ENCODE measurements around the gene RAP1GAP. TPM values are rescaled to one million over a fixed set of nuclear protein-coding genes. Genes with fewer than 3 reads are reported as not detected.

RAP1GAP gene
- total and polyA plus RNA-seq, 4 donors = 8.6 to 23.1 (median 11.3) TPM

GRCh38 chr1:21610989-21611785 is 58.0 kb downstream of the RAP1GAP start:
- Histone ChIP-seq H3K4me3 (ENCODE audit: low read depth in 1 of 3, low read length in 3 of 3) (no peak overlapping the region), H3K36me3 (ENCODE audit: control insufficient read depth in 4 of 4, insufficient read depth in 3 of 4, low read depth in 1 of 4, low read length in 3 of 4) (peaks cover 0 to 7% (median 3%) of the 10 kb centered on the region in 4 donors), H3K9ac (ENCODE audit: low read depth in 1 of 2, low read length in 2 of 2) (no peak overlapping the region), H3K4me1 (ENCODE audit: control insufficient read depth in 4 of 4, insufficient read depth in 4 of 4, low read length in 3 of 4) (no peaks in the 10 kb centered on the region), H3K27me3 (ENCODE audit: control insufficient read depth in 4 of 4, insufficient read depth in 4 of 4, low read length in 3 of 4) (no peaks in the 10 kb centered on the region), H3K9me3 (ENCODE audit: control insufficient read depth in 4 of 4, low read length in 3 of 4) (no peaks in the 10 kb centered on the region), H3K27ac (ENCODE audit: low read depth in 1 of 2, low read length in 2 of 2) (no peak overlapping the region)
- 94% methylated on average over 21 of the region's 21 CpGs for WGBS
- no peak for DNase-seq (ENCODE audit: low spot score)
- TF ChIP-seq REST (IDR thresholded peaks at IDR 0.05) = no peak
- TF ChIP-seq JUND (IDR thresholded peaks at IDR 0.05) = no peak
- TF ChIP-seq YY1 (IDR thresholded peaks at IDR 0.05) = no peak
- TF ChIP-seq CTCF (IDR thresholded peaks at IDR 0.05; ENCODE audit: low read depth, low read length, missing input control) = no peak
- TF ChIP-seq RAD21 (IDR thresholded peaks at IDR 0.05) = no peak
- no peak for TF ChIP-seq FOXA2 (IDR thresholded peaks at IDR 0.05)
- TF ChIP-seq ZBTB33 (IDR thresholded peaks at IDR 0.05) = no peak
- TF ChIP-seq GABPA (IDR thresholded peaks at IDR 0.05 in 1 of 2, conservative IDR thresholded peaks at IDR 0.05 in 1 of 2) = no peak
- TF ChIP-seq FOXA1 (IDR thresholded peaks at IDR 0.05) = no peak
- TF ChIP-seq ATF3 (IDR thresholded peaks at IDR 0.05) = no peak
- no peak for TF ChIP-seq SP1 (IDR thresholded peaks at IDR 0.05)
- TF ChIP-seq HNF4G (IDR thresholded peaks at IDR 0.05) = no peak
- TF ChIP-seq TAF1 (conservative IDR thresholded peaks at IDR 0.05) = no peak
- TF ChIP-seq EGR1 (IDR thresholded peaks at IDR 0.05; ENCODE audit: low read depth in 2 of 2) = no peak
- no peak for TF ChIP-seq NR2F2 (IDR thresholded peaks at IDR 0.05)
- no peak for TF ChIP-seq RXRA (IDR thresholded peaks at IDR 0.05)
- no peak for TF ChIP-seq MAX (IDR thresholded peaks at IDR 0.05)
- no peak for TF ChIP-seq HNF4A (conservative IDR thresholded peaks at IDR 0.05)

Measured in liver (tissue), 9 donors.